ENCODE data around the gene COX10.

The COX10 gene

GRCh38 chr17:14052886-14053615, 16.3 kb upstream of the COX10 start:
- peak; percentile 51 for DNase-seq (ENCODE audit: low read depth)
- H3K4me3 ChIP-seq (ENCODE audit: low read depth, low read length): no peak overlapping the region
- no peak for TF ChIP-seq CTCF (IDR thresholded peaks at IDR 0.05; ENCODE audit: low read depth, low read length, missing control alignments)
- in situ Hi-C loops (cut with HindIII; ENCODE audit: low sequenced_read_pairs): no loop called here

GRCh38 chr17:14057591-14057990, 11.7 kb upstream of the COX10 start:
- no peak for TF ChIP-seq CTCF (IDR thresholded peaks at IDR 0.05; ENCODE audit: low read depth, low read length, missing control alignments)
- DNase-seq (ENCODE audit: low read depth): no peak
- in situ Hi-C loops (cut with HindIII; ENCODE audit: low sequenced_read_pairs): no loop called here

GRCh38 chr17:14058051-14058450, 11.3 kb upstream of the COX10 start:
- no peak overlapping the region for H3K4me3 ChIP-seq (ENCODE audit: low read depth, low read length)
- in situ Hi-C loops (cut with HindIII; ENCODE audit: low sequenced_read_pairs): no loop called here
- no peak for DNase-seq (ENCODE audit: low read depth)
- TF ChIP-seq CTCF (IDR thresholded peaks at IDR 0.05; ENCODE audit: low read depth, low read length, missing control alignments): no peak

More at GRCh38 chr17:14057591-14057990, 11.7 kb upstream of the COX10 start:
- no peak overlapping the region for H3K4me3 ChIP-seq (ENCODE audit: low read depth, low read length)

GRCh38 chr17:14060706-14061105, 8.6 kb upstream of the COX10 start:
- DNase-seq (ENCODE audit: low read depth): no peak
- in situ Hi-C loops (cut with HindIII; ENCODE audit: low sequenced_read_pairs): no loop called here
- TF ChIP-seq CTCF (IDR thresholded peaks at IDR 0.05; ENCODE audit: low read depth, low read length, missing control alignments): no peak

GRCh38 chr17:14061666-14062560, 7.4 kb upstream of the COX10 start:
- in situ Hi-C loops (cut with HindIII; ENCODE audit: low sequenced_read_pairs): no loop called here
- peak; percentile 18 for TF ChIP-seq CTCF (IDR thresholded peaks at IDR 0.05; ENCODE audit: low read depth, low read length, missing control alignments)
- no peak overlapping the region for H3K4me3 ChIP-seq (ENCODE audit: low read depth, low read length)
- no peak for DNase-seq (ENCODE audit: low read depth)

More at GRCh38 chr17:14060706-14061105, 8.6 kb upstream of the COX10 start:
- no peak overlapping the region for H3K4me3 ChIP-seq (ENCODE audit: low read depth, low read length)

GRCh38 chr17:14067347-14067746, 2.0 kb upstream of the COX10 start:
- no peak for TF ChIP-seq CTCF (IDR thresholded peaks at IDR 0.05; ENCODE audit: low read depth, low read length, missing control alignments)
- no peak for DNase-seq (ENCODE audit: low read depth)
- in situ Hi-C loops (cut with HindIII; ENCODE audit: low sequenced_read_pairs): no loop called here
- no peak overlapping the region for H3K4me3 ChIP-seq (ENCODE audit: low read depth, low read length)

Measured in astrocyte of the cerebellum (primary cell).